ENCODE results near the gene FREM2. TPM values are rescaled to one million over a fixed set of nuclear protein-coding genes. Genes with fewer than 3 reads are reported as not detected.

Gene FREM2
- total RNA-seq, 1 experiment from 2014 or later, result not detected

GRCh38 chr13:38700051-38700450 lies 13.2 kb downstream of the FREM2 start:
- Mint-ChIP-seq H3K9me3 (ENCODE audit: unreplicated experiment) (no peaks in the 10 kb centered on the region), H3K27ac (ENCODE audit: low read depth, unreplicated experiment) (no peak overlapping the region), H3K4me1 (ENCODE audit: insufficient read depth, unreplicated experiment) (no peaks in the 10 kb centered on the region), H3K4me3 (ENCODE audit: unreplicated experiment) (no peak overlapping the region), H3K27me3 (ENCODE audit: insufficient read depth, unreplicated experiment) (peaks cover 38% of the 10 kb centered on the region), H3K36me3 (ENCODE audit: insufficient read depth, unreplicated experiment) (no peaks in the 10 kb centered on the region)
- POLR2A ChIA-PET, result no interaction called here
- intact Hi-C loops (cut with micrococcal nuclease), result no loop called here
- BruUV-seq (replicated peaks), result no TSS peak
- CTCF ChIA-PET, result interaction anchor here (1.0 to 1.1 kb wide), 2 partner anchors 13 to 830 kb away, joined by 3 read pairs; partner anchors contain the start of gene FREM2
- no peak for TF ChIP-seq CTCF (IDR thresholded peaks at IDR 0.05; ENCODE audit: unreplicated experiment)
- no peak for DNase-seq (ENCODE audit: unreplicated experiment)

- no peak for TF ChIP-seq CTCF (IDR thresholded peaks at IDR 0.05; ENCODE audit: unreplicated experiment)
- no peak for DNase-seq (ENCODE audit: unreplicated experiment)
- CTCF ChIA-PET, result no interaction called here
- Mint-ChIP-seq H3K4me1 (ENCODE audit: insufficient read depth, unreplicated experiment) (no peaks in the 10 kb centered on the region), H3K9me3 (ENCODE audit: unreplicated experiment) (no peaks in the 10 kb centered on the region), H3K36me3 (ENCODE audit: insufficient read depth, unreplicated experiment) (no peaks in the 10 kb centered on the region), H3K4me3 (ENCODE audit: unreplicated experiment) (no peak overlapping the region), H3K27ac (ENCODE audit: low read depth, unreplicated experiment) (no peak overlapping the region), H3K27me3 (ENCODE audit: insufficient read depth, unreplicated experiment) (peaks cover 29% of the 10 kb centered on the region)
- BruUV-seq (replicated peaks), result no TSS peak
- POLR2A ChIA-PET, result interaction anchor here (0.7 to 0.9 kb wide), 3 partner anchors 65 to 1654 kb away, joined by 3 read pairs; no protein-coding TSS in a partner anchor
- intact Hi-C loops (cut with micrococcal nuclease), result no loop called here
These were observed 15.8 kb downstream of the FREM2 start for GRCh38 chr13:38702669-38703068.

GRCh38 chr13:38703255-38703654 lies 16.4 kb downstream of the FREM2 start:
- no peak for TF ChIP-seq CTCF (IDR thresholded peaks at IDR 0.05; ENCODE audit: unreplicated experiment)
- Mint-ChIP-seq H3K4me1 (ENCODE audit: insufficient read depth, unreplicated experiment) (no peaks in the 10 kb centered on the region), H3K36me3 (ENCODE audit: insufficient read depth, unreplicated experiment) (no peaks in the 10 kb centered on the region), H3K27ac (ENCODE audit: low read depth, unreplicated experiment) (no peak overlapping the region), H3K27me3 (ENCODE audit: insufficient read depth, unreplicated experiment) (peaks cover 29% of the 10 kb centered on the region), H3K9me3 (ENCODE audit: unreplicated experiment) (no peaks in the 10 kb centered on the region), H3K4me3 (ENCODE audit: unreplicated experiment) (no peak overlapping the region)
- intact Hi-C loops (cut with micrococcal nuclease), result no loop called here
- no peak for DNase-seq (ENCODE audit: unreplicated experiment)
- ChIA-PET CTCF (no interaction called here), POLR2A (interaction anchor here (0.7 kb wide), 2 partner anchors 66 to 82 kb away, joined by 3 read pairs; no protein-coding TSS in a partner anchor)
- no TSS peak for BruUV-seq (replicated peaks)

- TF ChIP-seq CTCF (IDR thresholded peaks at IDR 0.05; ENCODE audit: unreplicated experiment), result no peak
- H3K4me3 Mint-ChIP-seq (ENCODE audit: unreplicated experiment), result no peak overlapping the region
- H3K27me3 Mint-ChIP-seq (ENCODE audit: insufficient read depth, unreplicated experiment), result peaks cover 29% of the 10 kb centered on the region
- CTCF ChIA-PET, result interaction anchor here (1.5 kb wide), 1 partner anchor 19 kb away, joined by 6 read pairs; the partner anchor contains the start of gene FREM2
- no peak overlapping the region for H3K27ac Mint-ChIP-seq (ENCODE audit: low read depth, unreplicated experiment)
- intact Hi-C loops (cut with micrococcal nuclease), result no loop called here
- H3K4me1 Mint-ChIP-seq (ENCODE audit: insufficient read depth, unreplicated experiment), result no peaks in the 10 kb centered on the region
- no peaks in the 10 kb centered on the region for H3K36me3 Mint-ChIP-seq (ENCODE audit: insufficient read depth, unreplicated experiment)
- POLR2A ChIA-PET, result interaction anchor here (0.6 kb wide), 1 partner anchor 135 kb away, joined by 3 read pairs; no protein-coding TSS in a partner anchor
- no peaks in the 10 kb centered on the region for H3K9me3 Mint-ChIP-seq (ENCODE audit: unreplicated experiment)
- no TSS peak for BruUV-seq (replicated peaks)
- DNase-seq (ENCODE audit: unreplicated experiment), result no peak
These were observed 18.5 kb downstream of the FREM2 start for GRCh38 chr13:38705365-38705764.

Measured in MCF 10A (cell line).